ENCODE measurements around the gene ZNF644.

The ZNF644 gene

DNA sequence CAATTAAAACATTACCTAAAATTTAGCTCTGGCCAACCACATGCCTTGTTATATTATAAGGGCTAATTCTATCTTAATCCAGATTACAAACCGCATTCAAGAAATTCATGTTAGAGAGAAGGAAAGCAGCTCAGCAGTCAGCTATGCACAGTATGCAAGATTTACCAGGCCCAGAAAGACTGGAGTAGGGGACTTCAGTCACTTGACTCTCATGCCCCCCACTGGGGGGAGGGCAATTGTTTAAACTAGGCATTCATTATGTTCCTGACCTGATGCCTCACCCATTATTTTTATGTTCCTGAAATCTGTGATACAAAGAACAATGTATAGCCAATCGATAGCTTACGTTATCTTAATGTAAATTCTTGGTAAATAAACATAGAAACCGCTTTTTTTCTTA, 96.9 kb downstream of the ZNF644 start:
- DNase-seq (ENCODE audit: low read depth), result no peak
- no peak overlapping the region for H3K4me3 ChIP-seq (ENCODE audit: low read depth, low read length)
- no peak for TF ChIP-seq CTCF (IDR thresholded peaks at IDR 0.05; ENCODE audit: low read depth, low read length, missing control alignments)

GRCh38 chr1:90922996-90923395, 98.8 kb downstream of the ZNF644 start:
- DNase-seq (ENCODE audit: low read depth), result no peak
- TF ChIP-seq CTCF (IDR thresholded peaks at IDR 0.05; ENCODE audit: low read depth, low read length, missing control alignments), result no peak
- H3K4me3 ChIP-seq (ENCODE audit: low read depth, low read length), result no peak overlapping the region

DNA sequence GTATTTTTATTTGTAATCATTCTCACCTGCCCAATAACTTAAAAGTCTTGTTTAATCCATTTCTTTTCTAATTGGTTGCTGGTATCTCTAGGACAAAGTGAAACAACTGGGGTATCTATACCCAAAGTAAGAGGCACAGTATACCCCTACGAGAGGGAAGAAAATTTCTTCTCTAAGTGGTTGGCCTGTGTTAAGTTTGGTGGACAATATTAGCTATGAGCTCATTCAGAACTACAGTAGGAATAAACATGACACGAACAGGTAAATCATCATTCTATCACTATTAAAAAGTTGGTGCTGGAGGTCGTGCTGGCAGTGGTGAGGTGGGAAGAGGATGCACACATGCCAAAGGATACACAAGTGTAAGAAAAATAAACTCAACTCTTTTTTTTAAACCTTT, 99.6 kb downstream of the ZNF644 start:
- H3K4me3 ChIP-seq (ENCODE audit: low read depth, low read length), result no peak overlapping the region
- no peak for DNase-seq (ENCODE audit: low read depth)
- TF ChIP-seq CTCF (IDR thresholded peaks at IDR 0.05; ENCODE audit: low read depth, low read length, missing control alignments), result no peak

DNA sequence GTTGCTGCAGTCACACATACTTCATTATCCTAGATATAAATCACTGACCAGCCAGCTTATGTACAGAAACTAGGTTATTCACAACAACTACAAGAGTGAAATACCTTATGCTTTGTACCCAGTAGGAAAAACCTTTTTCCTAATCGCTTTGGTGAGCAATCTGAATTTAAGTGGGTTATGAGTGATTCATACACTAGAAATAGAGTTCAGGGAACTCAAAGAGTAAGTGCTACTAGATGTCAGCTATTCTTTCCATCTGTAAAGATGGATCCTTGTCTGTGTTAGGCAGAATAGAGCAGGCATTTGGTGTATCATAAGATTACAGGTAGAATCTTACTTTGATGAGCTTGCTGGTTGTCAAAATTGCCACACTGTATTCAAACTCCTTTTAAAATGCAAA, 101.9 kb downstream of the ZNF644 start:
- no peak for TF ChIP-seq CTCF (IDR thresholded peaks at IDR 0.05; ENCODE audit: low read depth, low read length, missing control alignments)
- DNase-seq (ENCODE audit: low read depth), result no peak

DNA sequence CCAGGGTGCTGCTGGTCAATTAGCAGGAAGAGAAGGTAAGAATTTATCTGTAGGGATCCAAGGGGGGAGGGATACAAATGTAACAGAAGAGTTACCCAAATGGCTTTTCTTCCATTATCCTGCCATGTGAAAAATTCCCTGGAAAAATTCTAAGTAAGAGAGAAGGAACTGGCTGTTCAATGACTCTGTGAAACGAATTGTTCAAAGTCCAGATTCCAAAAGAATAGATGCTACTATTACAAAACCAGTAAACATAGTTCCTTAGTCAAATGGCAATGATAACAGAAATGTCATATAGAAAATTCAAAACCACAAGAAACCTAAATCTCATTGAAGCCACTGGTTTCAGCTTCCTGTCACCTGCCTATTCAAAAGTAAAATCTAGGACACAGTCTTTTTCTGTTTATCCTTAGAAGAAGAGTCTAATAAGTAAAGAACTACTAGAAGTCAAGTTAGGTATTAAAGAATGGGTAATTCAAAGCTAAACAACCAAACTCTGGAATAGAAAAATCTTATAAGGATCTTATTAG, 102.6 kb downstream of the ZNF644 start:
- no peak for TF ChIP-seq CTCF (IDR thresholded peaks at IDR 0.05; ENCODE audit: low read depth, low read length, missing control alignments)

More for the DNA sequence above, 101.9 kb downstream of the ZNF644 start:
- no peak overlapping the region for H3K4me3 ChIP-seq (ENCODE audit: low read depth, low read length)

DNA sequence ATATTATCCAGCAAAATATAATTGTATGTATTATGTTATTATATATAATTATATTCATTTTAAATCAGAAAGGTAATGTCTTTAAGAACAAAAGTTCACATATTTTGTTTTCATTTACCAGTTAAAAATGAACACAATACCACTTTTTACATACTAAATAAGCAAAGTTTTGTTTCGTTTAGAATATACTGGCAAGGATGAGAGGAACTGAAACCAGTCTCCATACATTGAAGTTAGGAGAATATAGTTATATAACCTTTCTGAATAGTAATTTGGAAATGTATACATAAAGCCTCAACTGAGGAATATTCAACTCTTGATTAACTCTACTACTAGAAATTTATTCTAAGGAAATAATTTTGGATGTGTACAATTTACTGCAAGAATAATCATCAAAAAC, 110.5 kb downstream of the ZNF644 start:
- no peak for TF ChIP-seq CTCF (IDR thresholded peaks at IDR 0.05; ENCODE audit: low read depth, low read length, missing control alignments)
- no peak overlapping the region for H3K4me3 ChIP-seq (ENCODE audit: low read depth, low read length)
- no peak for DNase-seq (ENCODE audit: low read depth)

More for the DNA sequence above, 102.6 kb downstream of the ZNF644 start:
- no peak for DNase-seq (ENCODE audit: low read depth)
- no peak overlapping the region for H3K4me3 ChIP-seq (ENCODE audit: low read depth, low read length)

GRCh38 chr1:90902672-90903071, 119.2 kb downstream of the ZNF644 start:
- no peak overlapping the region for H3K4me3 ChIP-seq (ENCODE audit: low read depth, low read length)
- no peak for DNase-seq (ENCODE audit: low read depth)
- TF ChIP-seq CTCF (IDR thresholded peaks at IDR 0.05; ENCODE audit: low read depth, low read length, missing control alignments), result no peak

Data from GM12864 (cell line).